ENCODE data around the gene LIMK2.

Gene LIMK2

DNA sequence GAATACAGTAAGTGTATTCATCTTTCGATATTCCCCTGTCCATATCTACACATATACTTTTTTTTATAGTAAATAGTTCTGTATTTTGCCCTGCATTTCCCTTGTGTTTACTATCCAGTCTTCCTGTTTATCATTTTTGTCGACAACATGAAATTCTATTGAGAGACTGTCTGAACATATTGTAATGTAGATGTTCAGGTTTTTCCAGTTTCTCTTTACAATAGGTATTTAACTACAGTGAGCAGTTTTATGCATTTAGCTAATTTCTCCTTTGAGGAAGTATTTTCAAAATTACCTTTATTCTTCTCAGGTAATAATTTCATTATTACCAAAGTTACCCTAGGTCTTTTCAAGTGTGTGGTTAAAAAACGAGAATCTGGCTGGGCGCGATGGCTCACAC is 63.5 kb downstream of the LIMK2 start:
- DNase-seq = no peak

DNA sequence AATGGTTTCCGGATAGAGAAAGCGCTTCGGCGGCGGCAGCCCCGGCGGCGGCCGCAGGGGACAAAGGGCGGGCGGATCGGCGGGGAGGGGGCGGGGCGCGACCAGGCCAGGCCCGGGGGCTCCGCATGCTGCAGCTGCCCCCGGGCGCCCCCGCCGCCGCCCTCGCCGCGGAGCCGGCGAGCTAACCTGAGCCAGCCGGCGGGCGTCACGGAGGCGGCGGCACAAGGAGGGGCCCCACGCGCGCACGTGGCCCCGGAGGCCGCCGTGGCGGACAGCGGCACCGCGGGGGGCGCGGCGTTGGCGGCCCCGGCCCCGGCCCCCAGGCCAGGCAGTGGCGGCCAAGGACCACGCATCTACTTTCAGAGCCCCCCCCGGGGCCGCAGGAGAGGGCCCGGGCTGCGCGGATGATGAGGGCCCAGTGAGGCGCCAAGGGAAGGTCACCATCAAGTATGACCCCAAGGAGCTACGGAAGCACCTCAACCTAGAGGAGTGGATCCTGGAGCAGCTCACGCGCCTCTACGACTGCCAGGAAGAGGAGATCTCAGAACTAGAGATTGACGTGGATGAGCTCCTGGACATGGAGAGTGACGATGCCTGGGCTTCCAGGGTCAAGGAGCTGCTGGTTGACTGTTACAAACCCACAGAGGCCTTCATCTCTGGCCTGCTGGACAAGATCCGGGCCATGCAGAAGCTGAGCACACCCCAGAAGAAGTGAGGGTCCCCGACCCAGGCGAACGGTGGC is 64.5 kb downstream of the LIMK2 start:
- DNase-seq = no peak

- no peak for DNase-seq
These were observed 65.6 kb downstream of the LIMK2 start for GRCh38 chr22:31277741-31278140.

GRCh38 chr22:31278151-31278621 is 66.1 kb downstream of the LIMK2 start:
- DNase-seq = no peak

- DNase-seq = no peak
These were observed 66.7 kb downstream of the LIMK2 start for GRCh38 chr22:31278626-31279326.

DNA sequence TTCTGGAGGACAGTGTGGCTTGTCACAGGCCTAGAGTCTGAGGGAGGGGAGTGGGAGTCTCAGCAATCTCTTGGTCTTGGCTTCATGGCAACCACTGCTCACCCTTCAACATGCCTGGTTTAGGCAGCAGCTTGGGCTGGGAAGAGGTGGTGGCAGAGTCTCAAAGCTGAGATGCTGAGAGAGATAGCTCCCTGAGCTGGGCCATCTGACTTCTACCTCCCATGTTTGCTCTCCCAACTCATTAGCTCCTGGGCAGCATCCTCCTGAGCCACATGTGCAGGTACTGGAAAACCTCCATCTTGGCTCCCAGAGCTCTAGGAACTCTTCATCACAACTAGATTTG is 67.2 kb downstream of the LIMK2 start:
- DNase-seq = no peak

- DNase-seq = no peak
These were observed 67.9 kb downstream of the LIMK2 start for GRCh38 chr22:31279821-31280505.

DNA sequence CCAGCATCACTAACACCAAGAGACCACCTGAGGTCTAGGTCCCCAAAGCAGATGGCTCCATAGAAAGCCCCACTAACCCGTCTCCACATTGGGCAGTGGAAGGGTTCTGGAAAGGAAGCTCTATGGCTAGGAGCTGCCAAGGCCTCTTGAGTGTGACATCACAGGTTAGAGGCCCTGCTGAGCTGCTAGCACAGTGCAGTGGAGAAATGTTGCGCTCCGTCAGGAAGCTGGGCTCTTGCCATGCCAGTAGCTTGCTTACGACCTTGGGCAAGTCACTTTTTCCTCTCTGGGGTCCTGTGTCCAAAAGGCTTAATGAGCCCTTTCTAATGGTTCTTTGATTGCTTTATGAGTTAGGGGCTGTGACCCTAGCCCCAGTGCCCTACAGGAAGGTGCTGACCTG is 69.6 kb downstream of the LIMK2 start:
- no peak for DNase-seq

GRCh38 chr22:31282748-31283468 is 70.8 kb downstream of the LIMK2 start:
- no peak for DNase-seq

DNA sequence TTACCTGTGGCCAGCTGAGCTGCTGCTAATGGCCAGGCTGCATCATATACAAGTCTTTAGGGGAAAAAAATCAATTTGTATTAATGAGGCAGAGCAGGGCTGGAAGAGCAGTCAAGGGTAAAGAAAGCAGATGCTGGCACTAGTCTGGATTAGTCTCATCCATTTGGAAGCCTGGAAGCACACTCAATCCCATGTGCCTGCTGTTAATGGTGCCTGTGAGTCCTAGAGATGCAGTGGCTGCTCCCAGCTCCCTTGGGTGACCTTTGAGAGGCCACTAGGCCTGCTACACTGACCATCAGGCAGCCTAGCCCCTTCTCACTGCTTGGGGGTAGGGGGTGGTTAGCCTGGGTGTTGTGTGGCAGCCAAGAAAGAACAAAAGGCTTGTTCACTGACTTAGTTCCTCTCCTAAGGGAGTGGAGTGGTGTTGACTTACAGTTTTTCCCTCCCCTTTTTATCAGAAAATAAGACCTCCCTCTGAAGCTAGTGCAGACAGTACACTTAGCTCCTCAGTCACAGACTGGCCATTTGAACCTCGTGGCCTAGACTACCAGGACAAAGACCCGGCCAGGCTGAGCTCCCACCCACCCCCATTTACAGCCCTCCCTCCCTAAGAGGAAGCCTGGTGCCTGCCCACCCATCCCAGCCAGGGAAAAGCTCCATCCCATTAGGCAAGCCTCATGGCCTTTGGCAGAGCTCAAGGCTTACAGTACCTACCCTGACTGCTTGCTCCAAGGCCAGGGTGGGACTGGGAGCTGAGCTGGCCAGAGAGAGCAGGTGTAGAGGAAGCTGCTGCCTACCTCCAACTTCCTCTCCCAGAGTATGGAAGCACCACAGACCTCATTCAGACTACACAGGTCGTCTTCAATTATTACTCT is 72.4 kb downstream of the LIMK2 start:
- no peak for DNase-seq

DNA sequence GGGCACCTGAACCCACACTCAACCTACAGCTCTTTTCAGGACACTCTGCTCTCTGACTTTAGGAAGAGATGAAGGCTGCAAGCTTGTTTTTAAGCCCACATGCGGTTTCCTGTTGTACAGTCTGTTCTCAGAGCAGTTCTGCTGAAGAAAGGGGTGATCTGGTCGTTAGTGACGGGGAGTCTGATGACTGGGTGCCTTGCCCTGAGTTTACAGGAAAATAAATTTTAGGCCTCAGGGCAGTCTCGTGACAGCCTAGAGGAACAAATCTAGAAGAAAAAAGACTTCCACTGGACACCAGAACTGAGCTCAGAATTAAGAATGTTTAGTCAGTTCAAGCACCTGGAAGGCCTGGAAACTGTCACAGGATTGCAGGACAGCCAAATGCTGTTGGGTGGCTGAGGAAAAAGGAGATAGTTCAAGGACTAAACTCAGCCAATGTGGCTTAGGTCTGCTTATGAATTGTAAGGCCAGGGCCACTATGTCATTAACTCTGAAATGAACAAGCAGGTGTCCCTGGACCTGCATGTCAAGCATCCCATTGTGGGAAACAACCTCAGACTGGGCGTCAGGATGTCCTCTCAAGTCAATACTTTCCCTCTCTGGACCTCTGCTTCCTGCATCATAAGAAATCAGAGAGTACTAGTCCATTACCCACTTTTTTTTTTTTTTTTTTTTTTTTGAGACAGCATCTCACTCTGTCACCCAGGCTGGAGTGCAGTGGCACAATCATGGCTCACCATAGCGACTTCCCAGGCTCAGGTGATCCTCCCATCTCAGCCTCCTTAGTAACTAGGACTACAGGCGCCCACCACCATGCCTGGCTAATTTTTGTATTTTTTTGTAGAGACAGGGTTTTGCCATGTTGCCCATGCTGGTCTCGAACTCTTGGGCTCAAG is 74.5 kb downstream of the LIMK2 start:
- DNase-seq = no peak

GRCh38 chr22:31287818-31288495 is 75.9 kb downstream of the LIMK2 start:
- DNase-seq = no peak

- DNase-seq = no peak
These were observed 76.6 kb downstream of the LIMK2 start for GRCh38 chr22:31288496-31289240.

- DNase-seq = no peak
These were observed 77.2 kb downstream of the LIMK2 start for GRCh38 chr22:31289344-31289743.

- peak; percentile 91 for DNase-seq
These were observed 78.7 kb downstream of the LIMK2 start for GRCh38 chr22:31290494-31291471.

DNA sequence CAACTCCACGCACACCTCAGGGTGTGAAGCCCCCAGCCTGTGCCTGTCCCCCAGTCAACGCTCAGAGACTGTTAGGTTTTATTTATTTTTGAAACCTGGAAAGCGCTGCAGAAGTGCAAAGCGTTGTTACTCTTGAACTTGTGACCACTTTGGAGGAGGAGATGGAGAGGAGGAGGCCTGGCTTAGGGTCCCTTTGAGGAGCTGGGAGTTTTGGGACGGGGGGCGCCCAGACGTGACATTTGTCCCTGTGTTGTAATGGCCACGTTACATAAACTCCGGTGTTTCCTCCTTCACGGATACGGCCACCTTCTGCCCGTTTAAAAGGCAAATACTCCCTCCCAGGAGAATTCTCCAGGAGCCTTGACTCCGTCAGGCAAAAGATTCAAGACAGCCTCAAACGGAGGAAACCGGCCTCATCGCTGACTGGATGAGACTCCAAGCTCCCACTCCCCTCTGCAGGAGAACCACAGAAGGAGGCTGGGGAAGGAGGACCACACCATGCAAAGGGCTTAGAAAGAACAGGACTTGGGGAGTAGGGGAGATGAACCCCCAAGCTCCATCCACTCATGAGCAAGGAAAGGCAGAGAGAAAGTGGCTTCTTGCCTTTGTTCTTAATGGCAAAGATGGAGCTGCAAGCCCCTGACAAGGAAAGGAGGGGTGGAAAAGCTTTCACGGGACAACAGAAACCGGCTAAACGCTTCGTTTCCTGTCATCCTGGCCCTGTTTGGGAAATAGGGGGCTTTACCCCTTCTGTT is 79.6 kb downstream of the LIMK2 start:
- no peak for DNase-seq

GRCh38 chr22:31292236-31292989 is 80.3 kb downstream of the LIMK2 start, which contains the start of gene PIK3IP1:
Gene PIK3IP1 (minus strand): TSS chr22:31292488. CDS start chr22:31292344, 144 bp downstream.
- DNase-seq = peak; percentile 72

Measured in left hindlimb (tissue), 1 donor.